ENCODE measurements around the gene ITGA2B.

DNA sequence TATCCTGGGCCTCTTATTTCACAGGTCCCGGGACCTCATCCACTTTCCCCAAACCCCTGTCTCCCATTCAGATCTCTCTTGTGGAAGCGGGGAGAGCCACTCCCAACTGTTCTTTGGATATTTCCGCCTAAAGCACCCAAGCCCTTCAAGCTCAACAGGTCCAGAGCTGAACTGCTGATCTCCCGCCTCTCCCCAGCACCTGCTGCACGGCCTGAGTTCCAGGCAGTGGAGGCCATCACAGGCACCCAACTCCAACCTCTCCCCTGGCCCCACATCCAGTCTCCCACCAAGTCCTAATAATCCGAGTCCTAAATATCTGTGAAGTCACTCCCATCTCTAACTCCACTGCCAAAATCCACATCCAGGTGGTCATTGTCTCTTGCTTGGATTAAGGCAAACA lies 6.5 kb downstream of the ITGA2B start:
- TF ChIP-seq, protein P1, sequence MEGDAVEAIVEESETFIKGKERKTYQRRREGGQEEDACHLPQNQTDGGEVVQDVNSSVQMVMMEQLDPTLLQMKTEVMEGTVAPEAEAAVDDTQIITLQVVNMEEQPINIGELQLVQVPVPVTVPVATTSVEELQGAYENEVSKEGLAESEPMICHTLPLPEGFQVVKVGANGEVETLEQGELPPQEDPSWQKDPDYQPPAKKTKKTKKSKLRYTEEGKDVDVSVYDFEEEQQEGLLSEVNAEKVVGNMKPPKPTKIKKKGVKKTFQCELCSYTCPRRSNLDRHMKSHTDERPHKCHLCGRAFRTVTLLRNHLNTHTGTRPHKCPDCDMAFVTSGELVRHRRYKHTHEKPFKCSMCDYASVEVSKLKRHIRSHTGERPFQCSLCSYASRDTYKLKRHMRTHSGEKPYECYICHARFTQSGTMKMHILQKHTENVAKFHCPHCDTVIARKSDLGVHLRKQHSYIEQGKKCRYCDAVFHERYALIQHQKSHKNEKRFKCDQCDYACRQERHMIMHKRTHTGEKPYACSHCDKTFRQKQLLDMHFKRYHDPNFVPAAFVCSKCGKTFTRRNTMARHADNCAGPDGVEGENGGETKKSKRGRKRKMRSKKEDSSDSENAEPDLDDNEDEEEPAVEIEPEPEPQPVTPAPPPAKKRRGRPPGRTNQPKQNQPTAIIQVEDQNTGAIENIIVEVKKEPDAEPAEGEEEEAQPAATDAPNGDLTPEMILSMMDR (IDR thresholded peaks at IDR 0.05), result no peak
- TF ChIP-seq POLR2A (IDR thresholded peaks at IDR 0.05), result no peak
